GM18870 (cell line): ENCODE measurements around the gene XPNPEP3.
"Not testable (repeated sequence)": the region's sequence is repeated elsewhere in the genome, so short reads cannot be mapped to it uniquely, and the experiment has no call there.

Experiments used
- ATAC-seq: cut with Tn5 transposase; IDR thresholded peaks from one replicate; pipeline ENCODE4 v1.9.1; 2021; ENCODE audit warnings: moderate library complexity; ENCODE audit not compliant: unreplicated experiment

The XPNPEP3 gene

DNA sequence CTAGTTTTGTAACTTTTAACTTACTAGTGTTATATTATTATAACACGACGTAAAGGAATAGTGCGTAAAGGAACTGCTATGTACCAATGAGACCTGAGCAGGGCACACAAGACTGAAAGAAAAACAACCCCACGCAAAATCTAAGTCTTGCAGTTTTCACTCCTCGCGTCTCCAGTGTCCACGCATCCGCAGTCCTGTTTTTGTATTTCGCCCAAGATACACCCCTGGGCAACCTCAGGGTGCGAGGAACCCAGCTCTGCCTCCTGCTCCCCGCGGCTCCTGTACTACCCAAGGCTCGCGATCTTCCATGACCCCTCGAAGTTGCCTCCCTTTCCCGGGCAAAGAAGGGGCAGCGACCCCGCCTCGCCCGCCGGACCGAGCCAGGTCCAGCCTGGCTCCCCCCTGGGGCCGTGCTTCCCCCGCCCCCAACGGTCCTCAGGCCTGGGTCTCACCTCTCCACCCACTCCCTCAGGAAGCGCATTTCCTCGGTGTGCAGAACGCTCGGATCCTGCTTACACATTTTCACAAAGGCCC is 902 bp upstream of the XPNPEP3 start:
- ATAC-seq, result peak; percentile 8

DNA sequence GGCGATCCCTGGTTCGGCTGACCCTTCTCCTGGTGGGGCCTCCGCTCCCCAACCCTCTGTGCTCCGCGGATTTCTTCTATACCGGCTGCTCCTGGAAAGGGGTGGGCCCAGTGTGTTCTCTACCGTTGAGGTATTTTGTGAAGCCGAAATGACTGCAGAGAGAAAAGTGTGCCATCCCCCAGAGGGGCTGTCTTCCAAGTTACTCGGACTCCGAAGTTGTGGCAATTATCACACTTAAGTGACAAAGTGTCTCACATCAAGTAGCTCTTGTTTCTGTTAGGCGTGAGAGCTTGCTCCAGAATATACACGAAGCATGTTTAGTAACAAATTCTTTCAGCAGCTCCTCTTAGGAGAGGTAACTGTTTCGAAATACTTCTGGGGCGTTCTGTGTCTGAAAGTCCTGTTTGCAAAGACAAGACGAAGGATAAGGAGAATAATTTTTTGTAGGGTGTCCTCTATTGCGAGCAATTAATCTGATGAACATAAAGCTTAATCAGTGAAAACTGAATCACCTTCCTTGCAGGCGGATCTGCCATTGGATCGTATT is 434 bp downstream of the XPNPEP3 start:
- ATAC-seq, result no peak

GRCh38 chr22:40862013-40862412 is 5.1 kb downstream of the XPNPEP3 start, which contains the start of gene DNAJB7:
TSS of gene DNAJB7 (minus strand) at chr22:40862113. CDS start at chr22:40861994, 119 bp downstream.
- no peak for ATAC-seq

DNA sequence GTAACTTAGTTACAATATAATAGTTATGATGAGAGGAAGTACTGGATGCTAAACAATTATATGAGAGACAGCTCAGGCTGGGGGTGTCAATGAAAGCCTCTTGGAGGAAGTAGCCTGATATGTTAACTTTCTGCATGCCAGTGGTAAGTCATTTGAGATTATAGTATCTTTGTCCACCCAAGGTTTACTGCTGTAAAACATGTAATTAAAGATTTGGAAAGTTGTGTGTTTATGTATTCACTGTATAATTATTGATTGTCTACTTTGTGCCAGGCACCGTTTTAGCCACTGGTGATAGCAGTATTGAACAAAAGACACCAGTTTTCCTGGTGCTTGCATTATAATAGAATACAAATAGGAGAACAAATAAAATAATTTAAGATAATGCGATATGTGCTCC is 5.6 kb downstream of the XPNPEP3 start:
- no peak for ATAC-seq

DNA sequence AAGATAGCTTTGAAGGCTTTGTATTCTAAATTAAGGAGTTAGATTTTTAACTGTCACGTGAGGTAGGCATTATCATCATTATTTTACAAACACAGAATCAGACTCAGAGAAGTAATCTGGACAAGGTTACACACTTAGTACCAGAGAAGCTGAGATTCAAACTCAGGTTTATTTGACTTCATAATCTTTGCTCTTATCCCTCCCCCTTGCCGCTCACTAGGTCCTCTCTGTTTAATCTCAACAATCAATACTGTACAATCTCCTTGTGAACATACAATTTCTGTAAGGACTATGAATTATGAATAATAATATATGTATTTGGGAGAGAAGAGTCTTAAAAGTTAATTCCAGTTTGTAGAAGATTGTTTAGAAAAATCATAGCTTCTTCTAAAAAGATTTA is 10.2 kb downstream of the XPNPEP3 start:
- ATAC-seq, result no peak

GRCh38 chr22:40868379-40868778 is 11.4 kb downstream of the XPNPEP3 start:
- ATAC-seq, result not testable (repeated sequence)

DNA sequence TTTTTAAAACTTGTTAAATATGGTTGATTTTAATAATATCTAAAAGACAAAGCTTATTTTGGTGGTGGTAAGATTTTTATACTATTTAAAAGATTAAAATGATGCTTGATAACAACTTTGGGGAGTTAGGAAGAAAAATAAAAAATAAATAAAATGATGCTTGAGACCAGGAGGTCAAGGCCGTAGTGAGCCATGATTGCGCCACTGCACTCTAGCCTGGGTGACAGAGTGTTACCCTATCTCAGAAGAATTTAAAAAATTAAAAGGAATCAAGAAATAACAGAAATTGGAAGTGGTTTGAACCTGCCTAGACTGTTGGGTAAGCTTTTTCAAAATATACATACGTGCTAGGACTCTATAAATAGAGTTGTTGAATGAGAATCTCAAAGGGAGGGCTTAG is 17.1 kb downstream of the XPNPEP3 start:
- no peak for ATAC-seq

DNA sequence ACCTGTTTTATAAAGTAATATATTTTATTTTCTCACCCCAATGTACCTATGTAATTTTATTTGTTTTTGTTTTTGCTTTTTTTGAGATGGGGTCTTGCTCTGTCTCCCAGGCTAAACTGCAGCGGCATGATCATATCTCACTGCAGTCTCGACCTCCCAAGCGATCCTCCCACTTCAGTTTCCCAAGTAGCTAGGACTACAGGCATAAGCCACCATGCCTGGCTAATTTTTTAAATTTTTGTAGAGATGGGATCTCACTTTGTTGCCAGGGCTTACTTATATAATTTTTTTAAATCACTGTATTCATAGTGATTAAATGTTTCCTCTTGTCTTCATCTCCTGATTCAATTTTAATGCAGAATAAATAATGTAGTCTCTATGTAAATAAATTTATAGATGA is 18.2 kb downstream of the XPNPEP3 start:
- ATAC-seq, result no peak

- no peak for ATAC-seq
Measured at GRCh38 chr22:40876907-40877306, 20.0 kb downstream of the XPNPEP3 start.

DNA sequence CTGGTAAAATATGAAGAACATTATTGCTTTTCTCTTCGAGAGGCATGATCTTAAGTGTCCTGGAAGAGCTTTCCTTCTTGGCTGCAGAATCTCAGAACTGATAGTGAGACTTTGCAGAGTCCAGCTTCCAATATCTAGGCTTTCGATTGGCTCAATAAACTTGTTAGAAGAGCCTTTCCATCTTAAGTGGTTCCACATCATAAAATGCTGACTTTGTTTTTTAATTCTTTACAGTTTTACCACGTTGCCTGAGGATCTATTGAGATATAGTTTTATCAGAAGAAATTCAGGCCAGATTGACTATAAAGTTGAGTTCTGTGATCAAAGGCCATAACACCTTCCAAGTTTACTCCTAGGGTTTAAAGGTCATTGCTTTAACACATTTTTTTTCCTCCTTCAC is 20.5 kb downstream of the XPNPEP3 start:
- ATAC-seq, result no peak

DNA sequence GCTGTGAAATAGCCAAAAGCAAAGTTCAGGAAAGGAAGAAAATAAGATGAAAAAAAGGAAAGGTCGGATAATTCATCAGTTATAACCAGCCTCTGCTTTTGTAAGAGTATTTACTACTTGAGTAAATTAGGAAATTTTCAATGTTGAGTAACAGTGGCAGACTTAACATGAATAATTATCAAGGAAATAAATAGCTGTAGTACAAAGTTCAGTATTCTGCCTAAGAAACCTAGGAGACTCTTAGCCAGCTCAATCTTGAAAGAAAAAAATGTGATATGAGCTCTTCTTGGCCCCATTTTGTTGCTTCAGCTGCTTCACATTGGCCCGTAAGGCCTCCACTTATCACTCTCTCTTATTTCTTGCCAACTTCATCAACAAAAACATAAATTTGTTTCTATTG is 22.0 kb downstream of the XPNPEP3 start:
- ATAC-seq, result no peak

GRCh38 chr22:40889116-40889515 is 32.2 kb downstream of the XPNPEP3 start:
- ATAC-seq, result no peak

GRCh38 chr22:40890881-40891280 is 33.9 kb downstream of the XPNPEP3 start:
- no peak for ATAC-seq

DNA sequence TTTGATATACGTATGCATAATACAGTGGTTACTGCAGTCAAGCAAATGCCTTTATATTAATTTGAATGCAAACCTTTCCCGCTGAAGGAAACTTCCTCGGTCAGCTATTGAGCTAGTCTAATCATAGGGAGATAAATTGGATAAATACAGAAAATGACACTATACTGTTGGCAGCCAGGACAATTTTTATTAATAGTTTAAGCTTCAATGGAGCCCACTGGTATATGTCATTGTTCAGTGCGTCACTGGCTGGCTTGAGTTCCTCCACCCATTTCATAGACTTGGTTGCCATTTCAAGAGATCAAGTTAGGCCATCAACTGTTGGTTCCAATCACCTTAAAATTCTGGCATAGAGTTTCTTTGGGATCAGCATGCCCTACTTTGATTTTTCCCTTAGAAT is 37.5 kb downstream of the XPNPEP3 start:
- ATAC-seq, result no peak

- ATAC-seq, result no peak
Measured at GRCh38 chr22:40898850-40899357, 42.0 kb downstream of the XPNPEP3 start.

DNA sequence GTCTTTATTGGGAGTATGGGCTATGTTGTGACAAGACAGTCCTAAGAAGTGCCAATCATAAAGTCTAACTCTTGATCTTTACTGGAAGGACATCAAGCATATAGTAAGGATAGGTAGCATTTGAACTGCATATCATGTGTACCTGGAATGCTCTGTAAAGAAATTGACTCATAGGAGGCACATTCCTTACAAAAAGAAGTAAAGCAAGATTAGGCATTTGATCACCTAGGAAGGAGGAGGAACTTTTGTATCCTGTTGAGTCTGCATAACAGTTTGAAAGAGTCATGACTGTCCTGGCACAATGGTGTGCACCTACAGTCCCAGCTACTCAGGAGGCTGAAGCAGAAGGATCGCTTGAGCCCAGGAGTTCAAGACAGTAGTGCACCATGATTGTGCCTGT is 47.2 kb downstream of the XPNPEP3 start:
- no peak for ATAC-seq

GRCh38 chr22:40908895-40909294 is 51.9 kb downstream of the XPNPEP3 start:
- ATAC-seq, result no peak

GRCh38 chr22:40911772-40912171 is 54.8 kb downstream of the XPNPEP3 start:
- ATAC-seq, result no peak

DNA sequence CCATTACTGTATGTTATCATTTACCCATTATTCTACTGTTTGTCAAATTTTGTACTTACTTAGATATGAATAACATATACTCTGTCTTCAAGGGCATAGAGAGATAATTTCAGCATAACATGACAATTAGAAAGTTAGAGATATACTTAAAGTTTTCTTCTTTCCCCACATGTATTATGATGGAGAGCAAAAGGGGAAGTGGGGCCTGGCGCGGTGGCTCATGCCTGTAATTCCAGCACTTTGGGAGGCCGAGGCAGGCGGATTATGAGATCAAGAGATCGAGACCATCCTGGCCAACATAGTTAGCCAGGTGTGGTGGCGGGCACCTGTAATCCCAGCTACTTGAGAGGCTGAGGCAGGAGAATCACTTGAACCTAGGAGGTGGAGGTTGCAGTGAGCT is 56.0 kb downstream of the XPNPEP3 start:
- ATAC-seq, result not testable (repeated sequence)

GRCh38 chr22:40919446-40919845 is 62.5 kb downstream of the XPNPEP3 start:
- no peak for ATAC-seq

DNA sequence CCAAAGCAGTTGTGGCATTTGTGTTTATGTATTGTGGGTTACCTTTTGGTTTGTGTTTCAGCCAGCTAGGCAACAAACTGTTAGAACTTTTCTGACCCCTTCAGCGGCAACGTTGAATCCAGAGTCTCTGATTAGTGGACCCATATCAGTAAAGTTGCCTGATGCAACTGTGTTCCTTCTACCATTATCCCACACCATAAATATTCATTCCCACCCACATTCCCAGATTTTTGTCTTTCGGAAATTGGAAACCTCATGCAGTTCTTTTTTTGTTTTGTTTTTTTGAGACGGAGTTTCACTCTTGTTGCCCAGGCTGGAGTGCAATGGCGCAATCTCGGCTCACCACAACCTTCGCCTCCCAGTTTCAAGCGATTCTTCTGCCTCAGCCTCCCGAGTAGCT is 63.6 kb downstream of the XPNPEP3 start:
- no peak for ATAC-seq

DNA sequence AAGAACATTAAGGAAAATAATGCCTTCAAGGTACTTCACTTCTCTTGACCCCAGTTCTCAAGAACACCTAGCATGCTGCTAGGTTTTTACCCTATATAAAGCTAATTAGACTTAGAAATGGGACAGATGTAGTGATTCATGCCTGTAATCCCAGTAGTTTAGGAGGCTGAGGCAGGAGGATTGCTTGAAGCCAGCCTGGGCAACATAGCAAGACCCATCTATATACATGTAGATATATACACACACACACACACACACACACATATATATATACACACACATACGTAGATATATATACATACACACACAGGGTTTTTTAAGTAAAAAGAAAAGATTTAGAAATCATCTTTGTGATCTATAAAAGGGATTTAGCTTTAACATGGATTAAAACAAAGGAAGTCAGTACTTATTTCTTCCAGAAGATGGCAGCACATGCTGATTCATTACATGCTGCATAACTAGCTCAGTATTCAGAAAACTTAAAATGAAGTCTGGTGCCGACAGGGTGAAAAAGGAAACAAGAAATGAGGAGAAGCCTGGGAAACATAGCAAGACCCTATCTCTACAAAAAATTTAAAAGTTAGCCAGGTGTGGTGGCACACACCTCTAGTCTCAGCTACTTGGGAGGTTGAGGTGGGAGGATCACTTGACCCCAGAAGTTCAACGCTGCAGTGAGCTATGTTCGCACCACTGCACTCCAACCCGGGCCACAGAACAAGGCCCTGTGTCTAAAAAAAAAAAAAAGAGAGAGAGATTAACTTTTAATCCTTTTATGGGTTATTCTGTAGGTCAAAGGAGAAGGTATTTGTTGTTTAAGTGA is 65.7 kb downstream of the XPNPEP3 start:
- no peak for ATAC-seq
